Gastrocnemius medialis (tissue), 4 donors: ENCODE measurements around the gene SBNO1. TPM values are rescaled to one million over a fixed set of nuclear protein-coding genes. Genes with fewer than 3 reads are reported as not detected.

Experiments
- ATAC-seq, 2 donors: fragments of 150-250 bp; one replicate each; pipeline ENCODE4 v1.9.1; 2016
- DNase-seq, 2 donors: peaks; one replicate each; pipeline ENCODE4 v3.0.0-alpha.2; 2019
- H3K27ac ChIP-seq, 4 donors: fragments of 200-600 bp; sonication (generic); 1 replicate in 1 of 4; 2 replicates in 3 of 4; pipeline ENCODE4 v1.5.1; 2016 to 2018; ENCODE audit warnings: mild to moderate bottlenecking in 2 of 4, moderate library complexity in 1 of 4
- H3K27me3 ChIP-seq, 3 donors: fragments of 200-600 bp; sonication (generic) in 2 of 3; 1 replicate in 1 of 3; 2 replicates in 2 of 3; pipeline versions ENCODE4 v1.5.1 to v1.6.0; 2016 to 2019; ENCODE audit warnings: mild to moderate bottlenecking in 1 of 3, moderate library complexity in 1 of 3
- H3K36me3 ChIP-seq, 2 donors: fragments of 200-600 bp; sonication (generic) in 1 of 2; one replicate each; pipeline ENCODE4 v1.5.1; 2017 to 2018
- H3K4me1 ChIP-seq, 2 donors: fragments of 200-600 bp; sonication (generic) in 1 of 2; one replicate each; pipeline ENCODE4 v1.5.1; 2016 to 2017; ENCODE audit warnings: mild to moderate bottlenecking in 2 of 2
- H3K4me3 ChIP-seq, 4 donors: fragments of 200-600 bp; sonication (generic) in 3 of 4; 1 replicate in 1 of 4; 2 replicates in 3 of 4; pipeline ENCODE4 v1.5.1; 2016 to 2019; ENCODE audit warnings: mild to moderate bottlenecking in 2 of 4
- H3K9me3 ChIP-seq, 3 donors: fragments of 200-600 bp; sonication (generic) in 2 of 3; 1 replicate in 1 of 3; 2 replicates in 2 of 3; pipeline ENCODE4 v1.5.1; 2016 to 2019
- CTCF ChIP-seq, 5 experiments: fragments of 450-650 bp in 3 of 5; fragments of 200-600 bp in 2 of 5; sonication (generic) in 2 of 5; IDR thresholded peaks in 4 of 5; conservative IDR thresholded peaks in 1 of 5; 1 replicate in 4 of 5; 2 replicates in 1 of 5; pipeline ENCODE4 v1.5.1; 2016 to 2019; ENCODE audit warnings: antibody characterized with exemption in 5 of 5, mild to moderate bottlenecking in 3 of 5, moderate library complexity in 3 of 5
- POLR2A ChIP-seq, 2 donors: fragments of 450-650 bp; IDR thresholded peaks; one replicate each; pipeline ENCODE4 v1.6.1; 2017; ENCODE audit warnings: antibody characterized with exemption in 2 of 2, mild to moderate bottlenecking in 2 of 2, moderate library complexity in 2 of 2
- in situ Hi-C, 4 donors: fragments of 200-750 bp; cut with MboI; loops; one replicate each; pipeline versions ENCODE4 v1.15.0 to v1.8.0; 2017; ENCODE audit warnings: low sequenced_read_pairs in 4 of 4
- intact Hi-C: fragments of 100-400 bp; cut with DNase I; formaldehyde crosslinking; loops from one replicate; pipeline ENCODE4 v1.15.1; 2023; ENCODE audit warnings: low total_unique reads
- total RNA-seq, 4 donors: library from RNA; depleted of rRNA; stranded (reverse); fragments of >200 nt; gene quantifications; one replicate each; pipeline versions ENCODE4 v1.1.0 to v1.2.3, GENCODE V29; 2016

SBNO1 gene
- total RNA-seq, 4 donors from 2014 or later, result 26.6 to 29.9 (median 28.8) TPM

- intact Hi-C loops (loop anchor here (2.0 kb wide), 1 partner anchor 38 kb away; the partner anchor contains the start of genes MPHOSPH9 and MTRFR), in situ Hi-C loops (no loop called here)
- no peaks in the 10 kb centered on the region for H3K9me3 ChIP-seq
- DNase-seq (peak; percentile 56 to 65), ATAC-seq (peak; percentile 77 to 85)
- H3K4me1 ChIP-seq, result peaks cover 30 to 36% of the 10 kb centered on the region in 2 donors
- H3K27ac ChIP-seq, result peak overlapping the region; percentile 44 to 78 (median 52)
- TF ChIP-seq POLR2A (IDR thresholded peaks at IDR 0.05) (no peak), CTCF (IDR thresholded peaks at IDR 0.05 in 4 of 5, conservative IDR thresholded peaks at IDR 0.05 in 1 of 5) (peak in 4 of 5 experiments; percentile 69 to 80 (median 78))
- peak overlapping the region; percentile 60 to 71 (median 68) for H3K4me3 ChIP-seq
- H3K27me3 ChIP-seq, result no peaks in the 10 kb centered on the region
- H3K36me3 ChIP-seq, result no peaks in the 10 kb centered on the region
Measured at GRCh38 chr12:123271001-123271668, 93.5 kb downstream of the SBNO1 start.

- Histone ChIP-seq H3K4me1 (peaks cover 30 to 36% of the 10 kb centered on the region in 2 donors), H3K27ac (peak overlapping the region; percentile 52 to 69 (median 62)), H3K36me3 (no peaks in the 10 kb centered on the region), H3K9me3 (no peaks in the 10 kb centered on the region), H3K4me3 (peak overlapping the region; percentile 60 to 71 (median 68)), H3K27me3 (no peaks in the 10 kb centered on the region)
- ATAC-seq, result no peak
- no peak for TF ChIP-seq POLR2A (IDR thresholded peaks at IDR 0.05)
- no peak for TF ChIP-seq CTCF (IDR thresholded peaks at IDR 0.05 in 4 of 5, conservative IDR thresholded peaks at IDR 0.05 in 1 of 5)
- intact Hi-C loops (loop anchor here (2.0 kb wide), 1 partner anchor 38 kb away; the partner anchor contains the start of genes MPHOSPH9 and MTRFR), in situ Hi-C loops (no loop called here)
- DNase-seq, result no peak
Measured at GRCh38 chr12:123270214-123271000, 94.2 kb downstream of the SBNO1 start.

GRCh38 chr12:123269896-123270213 lies 94.8 kb downstream of the SBNO1 start:
- in situ Hi-C loops, result no loop called here

GRCh38 chr12:123269395-123269892 lies 95.2 kb downstream of the SBNO1 start:
- in situ Hi-C loops (no loop called here), intact Hi-C loops (no loop called here)
- Histone ChIP-seq H3K4me1 (peaks cover 30 to 36% of the 10 kb centered on the region in 2 donors), H3K36me3 (peaks cover 0 to 5% of the 10 kb centered on the region in 2 donors), H3K27me3 (no peaks in the 10 kb centered on the region), H3K4me3 (peak overlapping the region; percentile 60 to 71 (median 68)), H3K27ac (peak overlapping the region; percentile 52 to 69 (median 62)), H3K9me3 (no peaks in the 10 kb centered on the region)
- no peak for ATAC-seq
- peak in 1 of 2 donors; percentile 33 for DNase-seq
- TF ChIP-seq POLR2A (IDR thresholded peaks at IDR 0.05) (no peak), CTCF (IDR thresholded peaks at IDR 0.05 in 4 of 5, conservative IDR thresholded peaks at IDR 0.05 in 1 of 5) (no peak)

More at GRCh38 chr12:123269896-123270213, 94.8 kb downstream of the SBNO1 start:
- ATAC-seq (no peak), DNase-seq (no peak)
- TF ChIP-seq CTCF (IDR thresholded peaks at IDR 0.05 in 4 of 5, conservative IDR thresholded peaks at IDR 0.05 in 1 of 5) (no peak), POLR2A (IDR thresholded peaks at IDR 0.05) (no peak)
- H3K4me3 ChIP-seq, result peak overlapping the region; percentile 60 to 71 (median 68)
- intact Hi-C loops, result loop anchor here (2.0 kb wide), 1 partner anchor 37 kb away; the partner anchor contains the start of genes MPHOSPH9 and MTRFR
- H3K4me1 ChIP-seq, result peaks cover 30 to 36% of the 10 kb centered on the region in 2 donors
- H3K27me3 ChIP-seq, result no peaks in the 10 kb centered on the region
- no peaks in the 10 kb centered on the region for H3K9me3 ChIP-seq
- H3K36me3 ChIP-seq, result peaks cover 0 to 2% of the 10 kb centered on the region in 2 donors
- peak overlapping the region; percentile 52 to 69 (median 62) for H3K27ac ChIP-seq
